Fibroblast of mammary gland (primary cell): Measurements from ENCODE around the gene BRD7.

Experiments used
- DNase-seq: peaks from one replicate; pipeline ENCODE4 v3.0.0-alpha.2; 2010; ENCODE audit warnings: low read depth
- H3K4me3 ChIP-seq: 2 replicates; pipeline ENCODE4 v1.5.1; 2011; ENCODE audit warnings: low read depth, mild to moderate bottlenecking, low read length, moderate library complexity; ENCODE audit not compliant: control insufficient read depth
- TF ChIP-seq, protein P1 (sequence below): conservative IDR thresholded peaks from 2 replicates; pipeline ENCODE4 v1.5.1; 2011; ENCODE audit warnings: low read depth, low read length, inconsistent platforms; ENCODE audit not compliant: control insufficient read depth, insufficient read depth

The BRD7 gene

DNA sequence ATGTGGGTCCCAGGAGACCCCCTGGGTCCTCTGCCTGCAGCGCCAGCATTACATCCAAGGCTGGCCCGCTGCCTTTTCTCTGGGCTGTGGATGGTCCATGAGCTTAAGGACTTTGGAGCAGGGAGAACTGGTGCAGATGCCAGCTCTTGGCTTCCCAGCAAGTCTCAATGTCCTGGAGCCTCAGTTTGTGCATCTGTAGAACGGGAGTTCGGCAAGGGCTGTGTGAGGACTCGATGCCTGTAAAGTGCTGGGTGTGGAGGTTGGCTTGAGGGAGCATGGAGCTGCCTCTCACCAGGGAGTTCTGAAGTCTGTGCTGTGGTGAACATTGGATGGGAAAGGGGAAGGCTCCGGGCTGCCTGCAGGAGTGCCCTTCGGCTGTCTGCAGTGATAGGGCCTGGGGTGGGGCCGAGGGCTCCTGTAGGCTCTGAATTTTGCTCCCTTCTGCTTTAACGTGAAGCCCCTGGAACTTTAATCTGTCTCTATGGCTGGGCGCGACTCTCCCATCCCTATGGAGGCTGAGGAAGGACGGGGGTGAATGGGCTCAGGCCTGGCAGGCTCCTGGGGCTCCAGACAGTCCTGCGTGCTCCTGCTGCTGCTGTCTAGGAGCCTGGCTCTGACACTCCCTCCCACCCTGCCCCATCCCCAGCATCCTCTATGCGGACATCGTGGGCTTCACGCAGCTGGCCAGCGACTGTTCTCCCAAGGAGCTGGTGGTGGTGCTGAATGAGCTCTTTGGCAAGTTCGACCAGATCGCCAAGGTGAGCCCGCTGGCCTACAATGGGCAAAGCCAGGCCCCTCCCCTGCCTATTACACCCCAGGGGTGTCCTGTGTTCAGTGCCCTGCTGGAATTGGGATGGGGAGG lies 74.6 kb downstream of the BRD7 start:
- TF ChIP-seq, protein P1, sequence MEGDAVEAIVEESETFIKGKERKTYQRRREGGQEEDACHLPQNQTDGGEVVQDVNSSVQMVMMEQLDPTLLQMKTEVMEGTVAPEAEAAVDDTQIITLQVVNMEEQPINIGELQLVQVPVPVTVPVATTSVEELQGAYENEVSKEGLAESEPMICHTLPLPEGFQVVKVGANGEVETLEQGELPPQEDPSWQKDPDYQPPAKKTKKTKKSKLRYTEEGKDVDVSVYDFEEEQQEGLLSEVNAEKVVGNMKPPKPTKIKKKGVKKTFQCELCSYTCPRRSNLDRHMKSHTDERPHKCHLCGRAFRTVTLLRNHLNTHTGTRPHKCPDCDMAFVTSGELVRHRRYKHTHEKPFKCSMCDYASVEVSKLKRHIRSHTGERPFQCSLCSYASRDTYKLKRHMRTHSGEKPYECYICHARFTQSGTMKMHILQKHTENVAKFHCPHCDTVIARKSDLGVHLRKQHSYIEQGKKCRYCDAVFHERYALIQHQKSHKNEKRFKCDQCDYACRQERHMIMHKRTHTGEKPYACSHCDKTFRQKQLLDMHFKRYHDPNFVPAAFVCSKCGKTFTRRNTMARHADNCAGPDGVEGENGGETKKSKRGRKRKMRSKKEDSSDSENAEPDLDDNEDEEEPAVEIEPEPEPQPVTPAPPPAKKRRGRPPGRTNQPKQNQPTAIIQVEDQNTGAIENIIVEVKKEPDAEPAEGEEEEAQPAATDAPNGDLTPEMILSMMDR: no peak
- DNase-seq: no peak
- H3K4me3 ChIP-seq: no peak overlapping the region

DNA sequence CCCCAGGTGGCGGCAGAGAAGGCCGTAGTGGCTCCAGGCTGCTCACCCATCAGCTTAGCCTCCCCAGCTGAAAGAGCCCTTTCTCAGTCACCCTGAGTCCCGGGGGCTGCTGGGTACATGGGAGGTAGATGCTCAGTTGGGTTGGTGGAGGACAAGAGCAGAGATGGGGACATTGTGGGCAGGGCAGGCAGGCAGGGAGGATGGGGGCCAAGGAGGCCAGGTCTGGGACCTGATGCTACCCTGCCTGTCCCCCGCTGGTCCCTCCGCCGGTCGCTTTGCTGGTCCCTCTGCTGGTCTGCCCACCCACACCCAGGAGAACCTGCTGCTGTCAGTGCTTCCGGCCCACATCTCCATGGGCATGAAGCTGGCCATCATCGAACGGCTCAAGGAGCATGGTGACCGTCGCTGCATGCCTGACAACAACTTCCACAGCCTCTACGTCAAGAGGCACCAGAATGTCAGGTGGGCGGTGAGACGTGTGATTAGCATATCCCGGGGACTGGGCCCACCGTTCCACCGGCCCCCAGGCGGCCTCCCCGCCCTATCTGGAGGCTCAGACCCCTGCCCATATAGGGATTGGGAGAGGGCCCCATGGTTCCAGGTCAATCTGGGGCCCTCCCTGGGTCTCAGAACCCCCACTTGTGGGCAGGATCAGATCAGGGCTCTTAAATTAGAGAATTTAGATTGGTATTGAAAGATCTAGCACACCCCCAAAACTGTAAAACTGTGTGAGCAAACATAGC lies 75.6 kb downstream of the BRD7 start:
- DNase-seq: no peak
- TF ChIP-seq, protein P1: no peak
- H3K4me3 ChIP-seq: no peak overlapping the region

DNA sequence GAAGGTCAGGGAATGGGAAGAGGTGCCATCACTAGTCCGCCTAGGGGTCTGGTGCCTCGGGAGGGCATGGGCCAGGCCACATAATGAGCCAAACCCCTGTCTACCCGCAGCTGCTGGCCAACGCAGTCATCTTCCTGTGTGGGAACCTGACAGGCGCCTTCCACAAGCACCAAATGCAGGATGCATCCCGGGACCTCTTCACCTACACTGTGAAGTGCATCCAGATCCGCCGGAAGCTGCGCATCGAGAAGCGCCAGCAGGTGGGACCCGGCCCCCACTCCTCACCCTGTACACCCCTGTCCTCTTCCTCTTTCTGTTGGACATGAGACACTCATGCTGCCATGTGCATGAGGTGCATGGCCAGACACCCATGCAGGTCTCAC lies 76.2 kb downstream of the BRD7 start:
- no peak for DNase-seq
- TF ChIP-seq, protein P1: no peak
- no peak overlapping the region for H3K4me3 ChIP-seq

DNA sequence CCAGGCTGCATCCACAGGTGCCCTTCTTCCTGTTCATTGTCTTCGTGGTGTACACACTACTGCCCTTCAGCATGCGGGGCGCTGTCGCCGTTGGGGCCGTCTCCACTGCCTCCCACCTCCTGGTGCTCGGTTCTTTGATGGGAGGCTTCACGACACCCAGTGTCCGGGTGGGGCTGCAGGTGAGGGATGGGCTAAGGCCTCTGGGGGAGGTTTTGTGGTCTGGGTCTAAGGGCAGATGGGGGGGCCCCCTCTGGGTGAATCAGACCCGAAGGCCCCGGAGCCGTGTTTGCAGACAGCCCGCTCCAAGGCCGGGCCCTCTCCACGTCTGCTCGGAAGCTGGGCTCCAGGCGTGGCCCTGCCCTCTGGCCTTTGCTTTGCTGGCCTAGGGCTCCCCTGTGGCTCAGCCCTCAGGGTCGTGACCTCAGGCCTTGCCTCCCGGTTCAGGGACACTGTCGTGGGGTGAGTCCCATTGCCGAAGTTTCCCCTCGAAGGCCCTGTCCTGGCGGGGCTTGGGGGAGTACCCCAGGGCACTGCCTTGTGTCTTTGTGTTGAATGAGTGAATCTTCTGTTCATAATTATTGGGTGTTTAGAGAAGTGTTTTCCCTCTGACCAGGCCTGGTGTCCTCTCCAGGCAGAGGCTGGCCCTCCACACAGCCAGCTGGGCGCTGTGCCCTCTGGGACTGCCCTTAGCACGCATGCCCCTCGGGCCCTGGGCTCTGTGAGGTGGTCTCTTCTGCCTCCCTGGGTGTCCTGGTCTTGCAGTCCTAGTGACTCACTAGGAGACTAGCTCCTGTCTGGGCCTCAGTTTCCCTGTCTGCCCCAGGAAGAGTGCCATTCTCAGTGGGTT lies 76.8 kb downstream of the BRD7 start:
- TF ChIP-seq, protein P1: no peak
- DNase-seq: no peak
- H3K4me3 ChIP-seq: no peak overlapping the region

DNA sequence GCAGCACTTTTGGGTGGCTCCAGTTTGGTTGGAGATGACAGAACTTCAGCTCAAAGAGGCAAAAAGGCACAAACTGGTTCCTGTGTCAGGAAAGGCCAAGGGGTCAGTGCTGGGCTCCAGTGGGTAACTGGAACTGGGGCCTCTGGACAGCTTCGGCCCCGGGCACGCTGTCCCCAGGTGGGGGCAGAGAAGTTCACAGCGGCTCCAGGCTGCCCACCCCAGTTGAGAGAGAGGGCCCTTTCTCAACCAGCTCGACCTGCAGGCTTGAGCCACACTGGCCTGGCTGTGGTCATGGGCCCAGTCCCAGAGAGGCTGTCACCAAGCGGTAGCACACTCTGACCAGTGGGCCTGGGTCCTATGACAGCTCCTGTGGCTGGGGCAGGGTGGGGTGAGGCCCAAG lies 77.9 kb downstream of the BRD7 start:
- no peak overlapping the region for H3K4me3 ChIP-seq
- no peak for DNase-seq
- TF ChIP-seq, protein P1: no peak

DNA sequence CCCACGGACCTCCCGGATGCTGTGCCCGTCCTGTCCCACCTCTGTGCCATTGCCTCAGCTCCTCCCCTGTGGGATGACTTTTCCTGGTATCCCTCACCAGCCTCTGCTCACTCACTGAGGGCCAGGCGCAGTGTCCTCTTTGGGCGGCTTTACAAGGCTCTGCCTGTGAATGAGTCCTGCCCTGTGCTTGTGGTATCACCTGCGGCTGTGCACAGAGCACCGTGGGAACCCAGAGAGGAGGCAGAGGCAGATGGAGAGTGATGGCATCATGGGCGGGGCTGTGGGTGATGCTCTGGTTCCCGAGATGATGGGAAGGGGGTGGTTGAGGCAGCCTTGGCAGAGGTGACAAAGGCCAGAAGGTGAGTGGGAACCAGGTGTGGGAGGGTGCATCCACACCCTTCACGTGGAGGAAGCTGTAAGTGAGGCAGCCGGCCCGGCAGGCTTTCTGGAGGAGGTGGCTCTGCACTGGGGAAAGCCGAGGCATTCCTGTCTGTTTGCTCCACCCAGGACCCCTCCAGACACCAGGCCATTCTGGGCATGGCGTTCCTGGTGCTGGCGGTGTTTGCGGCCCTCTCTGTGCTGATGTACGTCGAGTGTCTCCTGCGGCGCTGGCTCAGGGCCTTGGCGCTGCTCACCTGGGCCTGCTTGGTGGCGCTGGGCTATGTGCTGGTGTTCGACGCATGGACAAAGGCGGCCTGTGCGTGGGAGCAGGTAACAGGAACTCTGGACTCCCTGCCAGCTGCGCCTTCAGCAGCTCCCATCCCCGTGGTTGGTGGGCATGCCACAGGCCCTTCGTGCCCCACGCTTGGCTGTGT lies 78.6 kb downstream of the BRD7 start:
- TF ChIP-seq, protein P1: no peak
- DNase-seq: no peak
- no peak overlapping the region for H3K4me3 ChIP-seq
